HT-29 (cell line): ENCODE data around the gene PUS7L. TPM values are rescaled to one million over a fixed set of nuclear protein-coding genes. Genes with fewer than 3 reads are reported as not detected.

Experiments
- DNase-seq: peaks from one replicate; pipeline ENCODE4 v3.0.0-alpha.2; 2015; ENCODE audit warnings: low spot score
- total RNA-seq: library from RNA; depleted of rRNA; stranded (reverse); fragments of >200 nt; shearing (Covaris generic); gene quantifications from 2 replicates; pipeline ENCODE4 v1.2.3, GENCODE V29; 2014; rRNA removed

The PUS7L gene
- total RNA-seq, 1 experiment from 2014 or later, result 7.3 TPM

GRCh38 chr12:43675048-43675904 is 83.3 kb downstream of the PUS7L start:
- DNase-seq, result no peak

- no peak for DNase-seq
Measured at GRCh38 chr12:43669373-43669772, 89.2 kb downstream of the PUS7L start.

Other genes starting within 250 kb of the PUS7L start
- gene ADAMTS20, start 206.6 kb downstream of the PUS7L start, total RNA-seq, result not detected in 2 replicates
- gene IRAK4, start 161 bp upstream of the PUS7L start, total RNA-seq, result 3.1 and 4.0 TPM in 2 replicates
- 87.2 and 88.2 TPM in 2 replicates for gene TWF1, start 47.5 kb upstream of the PUS7L start, total RNA-seq
- 0.91 and 7.8 TPM in 2 replicates for gene TMEM117, start 77.3 kb upstream of the PUS7L start, total RNA-seq